Activated naive CD8-positive, alpha-beta T cell (primary cell): ENCODE measurements around the gene AKR1C2.
"Not testable (repeated sequence)": the region's sequence is repeated elsewhere in the genome, so short reads cannot be mapped to it uniquely, and the experiment has no call there.

Source experiments
- H3K27ac Mint-ChIP-seq: one replicate; pipeline ENCODE4 v1.8.0; 2021; ENCODE audit warnings: mixed read lengths
- H3K27me3 Mint-ChIP-seq: one replicate; pipeline ENCODE4 v1.8.0; 2021; ENCODE audit warnings: mixed read lengths
- H3K36me3 Mint-ChIP-seq: one replicate; pipeline ENCODE4 v1.8.0; 2021; ENCODE audit warnings: mixed read lengths
- H3K4me1 Mint-ChIP-seq: one replicate; pipeline ENCODE4 v1.8.0; 2021; ENCODE audit warnings: low read depth, mixed read lengths
- H3K4me3 Mint-ChIP-seq: one replicate; pipeline ENCODE4 v1.8.0; 2021; ENCODE audit warnings: mild to moderate bottlenecking, mixed read lengths
- H3K9me3 Mint-ChIP-seq: one replicate; pipeline ENCODE4 v1.8.0; 2021; ENCODE audit warnings: low read depth, mixed read lengths

The AKR1C2 gene

DNA sequence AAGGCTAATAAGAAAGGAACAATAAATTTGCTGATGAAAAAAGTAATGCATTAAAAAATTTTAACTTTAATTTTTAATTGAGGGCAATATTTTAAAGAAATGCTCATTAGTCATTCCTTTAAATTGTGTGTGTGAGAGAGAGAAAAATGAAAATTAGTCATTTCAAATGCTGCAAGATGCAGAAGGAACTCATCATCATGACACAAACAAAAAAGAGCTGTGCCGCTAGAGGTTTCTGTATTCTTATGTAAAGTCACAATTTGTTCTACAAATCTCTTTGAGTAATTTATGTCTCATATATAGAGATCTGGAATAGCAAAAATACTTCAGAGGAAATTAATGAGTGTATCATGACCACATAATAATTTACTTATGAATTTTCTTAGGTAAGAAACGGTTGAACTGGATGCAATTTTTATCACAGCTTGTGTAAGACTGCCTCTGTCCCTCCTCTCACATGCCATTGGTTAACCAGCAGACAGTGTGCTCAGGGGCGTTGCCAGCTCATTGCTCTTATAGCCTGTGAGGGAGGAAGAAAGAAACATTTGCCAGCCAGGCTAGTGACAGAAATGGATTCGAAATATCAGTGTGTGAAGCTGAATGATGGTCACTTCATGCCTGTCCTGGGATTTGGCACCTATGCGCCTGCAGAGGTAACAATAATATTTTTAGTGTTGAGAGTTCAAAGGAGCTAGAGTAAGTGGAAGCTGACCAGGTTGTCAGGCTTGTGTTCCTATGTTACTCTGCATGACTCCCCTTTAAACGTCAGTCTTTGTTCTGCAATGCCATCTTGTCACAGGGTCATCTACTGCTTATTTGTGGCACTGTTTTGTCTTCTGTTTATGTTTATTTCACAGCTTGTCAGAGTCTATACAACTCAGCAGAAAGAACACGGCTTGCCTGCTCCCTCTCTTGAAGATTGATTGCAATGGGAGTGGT, 40.5 kb downstream of the AKR1C2 start, which contains the start of gene AKR1C1:
AKR1C1 (plus strand) TSS at position 540 of the 939 bp plus-strand sequence; CDS start at position 570, 30 bp downstream.
- not testable (repeated sequence) for H3K27ac Mint-ChIP-seq, H3K36me3 Mint-ChIP-seq, H3K4me1 Mint-ChIP-seq, H3K4me3 Mint-ChIP-seq, H3K27me3 Mint-ChIP-seq, H3K9me3 Mint-ChIP-seq

DNA sequence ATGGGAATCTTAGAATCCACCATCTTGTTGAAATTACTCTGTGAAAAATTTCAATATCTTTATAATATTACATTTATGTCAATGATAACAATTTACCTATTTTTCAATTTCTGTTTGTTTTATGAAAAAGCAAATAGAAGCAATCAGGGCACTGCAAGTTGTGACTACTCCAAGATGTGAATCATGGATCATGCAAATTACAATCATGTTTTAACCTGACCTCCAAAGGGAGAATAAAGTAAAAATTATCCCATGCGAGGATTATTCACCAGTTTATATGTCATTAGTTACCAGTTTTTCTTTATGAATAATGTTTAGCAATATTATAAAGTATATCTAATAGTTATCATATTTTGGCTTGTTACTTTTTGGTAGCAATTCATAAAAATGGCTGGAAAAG, 41.3 kb downstream of the AKR1C2 start:
- not testable (repeated sequence) for H3K27ac Mint-ChIP-seq, H3K36me3 Mint-ChIP-seq, H3K27me3 Mint-ChIP-seq, H3K4me3 Mint-ChIP-seq, H3K4me1 Mint-ChIP-seq, H3K9me3 Mint-ChIP-seq

DNA sequence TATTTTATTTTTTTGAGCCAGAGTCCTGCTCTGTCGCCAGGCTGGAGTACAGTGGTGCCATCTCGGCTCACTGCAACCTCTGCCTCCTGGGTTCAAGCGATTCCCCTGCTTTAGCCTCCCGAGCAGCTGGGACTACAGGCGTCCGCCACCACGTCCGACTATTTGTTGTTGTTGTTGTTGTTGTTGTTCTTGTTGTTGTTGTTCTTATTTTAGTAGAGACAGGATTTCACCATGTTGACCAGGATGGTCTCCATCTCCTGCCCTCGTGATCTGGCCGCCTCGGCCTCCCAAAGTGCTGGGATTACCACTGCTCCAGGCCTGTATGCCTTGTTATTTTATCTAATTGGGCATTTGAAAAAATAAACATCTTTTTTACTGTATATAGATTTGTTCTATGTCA, 42.1 kb downstream of the AKR1C2 start:
- not testable (repeated sequence) for H3K36me3 Mint-ChIP-seq, H3K27me3 Mint-ChIP-seq, H3K4me3 Mint-ChIP-seq, H3K4me1 Mint-ChIP-seq, H3K27ac Mint-ChIP-seq, H3K9me3 Mint-ChIP-seq

DNA sequence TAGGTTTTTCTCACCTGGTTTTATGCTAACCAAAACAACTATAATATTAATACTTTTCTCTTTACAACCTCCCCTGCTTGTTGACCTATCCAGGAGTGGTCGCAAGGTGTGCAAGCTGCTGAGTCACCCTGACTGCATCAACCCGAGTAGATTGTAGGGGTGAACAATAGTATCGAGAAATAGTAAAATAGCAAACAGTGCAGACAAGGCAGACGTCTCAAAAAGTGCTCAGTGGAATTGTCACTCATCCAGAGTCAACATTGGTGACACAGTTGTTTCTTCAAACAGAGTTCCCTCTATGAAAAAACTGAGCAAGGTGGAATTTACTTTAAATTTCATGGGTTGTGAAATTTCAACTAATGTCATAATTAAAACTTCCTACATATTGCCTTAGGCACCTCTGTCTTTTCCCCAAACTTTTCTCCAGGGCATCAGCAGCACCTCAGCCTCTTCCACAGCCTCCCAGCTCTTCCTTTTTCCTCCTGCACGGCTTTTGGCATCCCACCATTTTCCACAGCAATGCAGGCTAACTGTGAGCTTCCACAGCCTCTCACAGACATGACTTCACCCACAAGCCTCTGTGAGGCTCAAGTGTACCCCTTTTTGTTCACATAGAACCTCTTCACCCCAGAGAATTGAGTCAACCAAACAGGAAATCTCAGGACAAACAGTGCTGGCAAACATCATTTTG, 46.6 kb downstream of the AKR1C2 start:
- not testable (repeated sequence) for H3K27ac Mint-ChIP-seq, H3K4me3 Mint-ChIP-seq, H3K4me1 Mint-ChIP-seq, H3K9me3 Mint-ChIP-seq, H3K36me3 Mint-ChIP-seq, H3K27me3 Mint-ChIP-seq

DNA sequence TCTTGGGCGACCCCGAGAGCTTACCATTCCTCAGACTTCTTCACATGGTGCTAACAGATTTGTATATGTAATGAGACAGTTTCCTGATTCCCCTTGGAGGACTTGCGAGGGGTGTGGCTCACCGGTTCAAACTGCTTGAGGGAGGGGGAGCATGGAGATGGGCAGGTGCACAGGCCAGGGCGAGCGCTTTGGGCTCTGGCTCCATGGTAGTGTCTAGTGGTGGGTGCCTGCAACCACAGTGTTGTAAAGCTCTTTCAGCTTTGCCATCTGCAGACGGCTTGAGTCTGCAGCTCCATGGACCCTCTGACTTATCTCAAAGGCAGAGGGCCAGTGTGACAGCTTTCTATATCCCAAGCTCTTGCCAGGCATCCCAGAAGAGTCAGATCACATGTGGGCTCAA, 47.6 kb downstream of the AKR1C2 start:
- not testable (repeated sequence) for H3K27me3 Mint-ChIP-seq, H3K4me3 Mint-ChIP-seq, H3K27ac Mint-ChIP-seq, H3K9me3 Mint-ChIP-seq, H3K36me3 Mint-ChIP-seq, H3K4me1 Mint-ChIP-seq

DNA sequence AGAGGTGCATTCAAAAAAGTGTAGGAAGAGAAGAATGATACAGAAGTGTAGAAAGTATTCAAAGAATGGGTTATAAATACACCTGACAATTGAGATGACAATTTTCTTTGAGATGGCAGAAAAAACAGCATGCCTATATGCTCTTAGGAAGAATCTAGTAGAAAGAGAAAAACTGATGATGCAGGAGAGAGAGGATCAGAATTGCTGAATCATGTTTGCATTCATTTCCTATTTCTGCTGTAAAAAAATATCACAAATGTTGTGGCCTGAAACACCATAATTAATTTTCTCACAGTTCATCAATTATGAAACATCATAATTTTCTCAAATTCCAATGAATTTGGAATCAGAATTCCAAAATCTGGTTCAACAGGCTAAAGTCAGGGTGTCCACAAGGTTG, 50.3 kb downstream of the AKR1C2 start:
- Mint-ChIP-seq H3K36me3 (no peaks in the 10 kb centered on the region), H3K27ac (no peak overlapping the region), H3K9me3 (no peaks in the 10 kb centered on the region), H3K27me3 (no peaks in the 10 kb centered on the region), H3K4me1 (no peaks in the 10 kb centered on the region), H3K4me3 (no peak overlapping the region)

DNA sequence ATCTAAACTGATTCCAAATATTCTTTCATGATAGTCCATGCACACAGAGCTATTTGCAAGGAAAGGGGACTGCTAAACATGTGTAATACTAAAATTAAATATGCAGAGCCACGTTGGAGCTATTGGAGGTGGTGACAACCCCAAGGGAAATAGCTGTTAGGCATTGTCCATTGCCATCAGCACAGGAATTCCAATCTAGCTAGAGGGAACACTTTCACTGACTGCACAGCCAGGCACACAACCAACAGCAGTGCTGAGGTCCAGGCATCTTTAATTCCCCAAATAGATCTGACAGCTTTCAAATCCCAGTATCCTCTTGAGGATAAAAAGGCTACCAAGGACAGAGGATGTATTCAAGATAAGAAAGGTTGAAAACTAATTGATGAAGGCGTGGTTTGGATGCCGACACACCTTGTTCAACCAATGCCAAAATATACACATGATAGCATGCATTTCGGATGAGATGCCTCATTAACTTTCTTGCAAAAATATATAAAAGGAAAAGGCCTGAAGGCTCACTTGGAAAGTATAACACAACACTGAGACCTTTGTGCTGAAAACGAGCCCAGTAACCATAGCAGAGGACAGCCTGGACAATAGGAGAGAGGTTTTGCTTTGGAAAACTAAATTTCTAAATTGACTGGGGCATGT, 52.0 kb downstream of the AKR1C2 start:
- not testable (repeated sequence) for H3K27ac Mint-ChIP-seq, H3K36me3 Mint-ChIP-seq, H3K27me3 Mint-ChIP-seq, H3K9me3 Mint-ChIP-seq, H3K4me1 Mint-ChIP-seq, H3K4me3 Mint-ChIP-seq

DNA sequence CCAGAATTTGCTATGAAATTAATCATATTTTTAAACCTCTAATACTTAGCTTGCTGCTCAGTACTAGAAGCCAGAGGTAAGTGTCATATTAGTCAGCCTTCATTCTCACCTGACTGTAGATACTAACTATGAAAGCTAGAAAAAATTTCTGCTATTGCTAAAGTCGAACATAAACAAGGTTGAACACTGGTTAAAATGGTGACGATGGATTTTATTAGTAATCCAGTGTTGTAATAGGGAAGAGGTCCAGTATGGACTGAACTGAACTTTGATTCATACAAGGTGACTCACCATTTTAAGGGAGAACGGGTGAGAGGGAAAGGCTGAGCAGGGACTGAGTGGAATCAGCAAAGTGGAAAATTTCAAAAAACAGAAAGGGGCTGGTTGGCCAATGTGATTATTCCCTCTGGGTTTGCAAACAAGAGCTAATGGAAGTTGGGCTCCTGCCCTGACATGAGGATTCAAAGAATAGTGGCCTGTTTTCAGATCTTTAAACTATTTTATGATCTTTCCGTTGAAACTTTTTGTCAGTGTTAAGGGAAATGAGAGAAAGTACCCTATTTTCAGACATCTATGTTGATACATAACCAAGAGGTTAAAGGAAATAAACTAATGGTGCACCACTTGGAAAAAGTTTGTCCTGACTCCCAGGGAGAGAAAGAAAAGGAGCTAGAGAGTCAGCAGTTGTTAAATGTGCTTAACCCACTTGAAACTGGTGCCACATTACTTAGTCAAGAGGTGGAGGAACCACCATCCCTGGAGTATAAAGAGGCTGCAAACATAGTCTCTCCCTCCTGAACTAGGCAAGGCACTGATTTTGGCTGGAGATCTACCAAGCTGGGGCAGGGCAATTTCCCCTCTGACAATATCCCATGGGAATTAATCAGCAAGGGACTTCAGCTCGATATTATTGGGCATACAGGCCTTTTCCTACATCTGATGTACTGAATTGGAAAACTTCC, 55.7 kb downstream of the AKR1C2 start:
- no peaks in the 10 kb centered on the region for H3K9me3 Mint-ChIP-seq

DNA sequence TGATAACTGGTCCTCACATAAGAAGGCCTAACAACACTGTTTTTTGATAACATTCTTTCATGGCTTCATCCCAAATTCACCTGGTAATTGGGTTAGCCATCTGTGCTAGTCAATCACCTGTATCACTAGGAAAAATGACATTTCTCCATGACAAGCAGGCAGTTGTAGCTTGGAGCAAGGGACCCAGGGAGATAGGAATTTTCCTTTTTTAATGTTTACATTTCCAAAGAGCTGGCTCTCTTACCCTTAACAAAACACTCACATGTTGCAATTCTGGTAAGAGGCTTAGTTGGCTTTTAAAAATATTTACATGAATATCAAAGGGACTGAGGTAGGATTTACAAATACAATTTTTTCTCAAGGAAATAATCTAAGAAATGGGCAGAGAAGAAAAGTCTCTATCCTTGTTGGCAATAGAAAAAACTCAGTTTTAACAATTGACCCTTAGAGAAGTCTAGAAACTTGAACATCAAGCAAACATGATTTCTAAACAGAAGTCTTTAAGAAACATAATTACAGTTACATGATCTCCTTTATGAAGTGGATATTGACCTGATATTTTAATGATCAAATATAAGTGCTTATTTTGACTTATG, 56.5 kb downstream of the AKR1C2 start:
- H3K36me3 Mint-ChIP-seq, result no peaks in the 10 kb centered on the region
- H3K9me3 Mint-ChIP-seq, result no peaks in the 10 kb centered on the region
- H3K4me1 Mint-ChIP-seq, result no peaks in the 10 kb centered on the region
- no peak overlapping the region for H3K4me3 Mint-ChIP-seq
- H3K27ac Mint-ChIP-seq, result no peak overlapping the region
- H3K27me3 Mint-ChIP-seq, result no peaks in the 10 kb centered on the region

More for the DNA sequence above, 55.7 kb downstream of the AKR1C2 start:
- no peaks in the 10 kb centered on the region for H3K36me3 Mint-ChIP-seq
- H3K4me3 Mint-ChIP-seq, result no peak overlapping the region
- no peaks in the 10 kb centered on the region for H3K4me1 Mint-ChIP-seq
- H3K27ac Mint-ChIP-seq, result no peak overlapping the region
- H3K27me3 Mint-ChIP-seq, result no peaks in the 10 kb centered on the region

DNA sequence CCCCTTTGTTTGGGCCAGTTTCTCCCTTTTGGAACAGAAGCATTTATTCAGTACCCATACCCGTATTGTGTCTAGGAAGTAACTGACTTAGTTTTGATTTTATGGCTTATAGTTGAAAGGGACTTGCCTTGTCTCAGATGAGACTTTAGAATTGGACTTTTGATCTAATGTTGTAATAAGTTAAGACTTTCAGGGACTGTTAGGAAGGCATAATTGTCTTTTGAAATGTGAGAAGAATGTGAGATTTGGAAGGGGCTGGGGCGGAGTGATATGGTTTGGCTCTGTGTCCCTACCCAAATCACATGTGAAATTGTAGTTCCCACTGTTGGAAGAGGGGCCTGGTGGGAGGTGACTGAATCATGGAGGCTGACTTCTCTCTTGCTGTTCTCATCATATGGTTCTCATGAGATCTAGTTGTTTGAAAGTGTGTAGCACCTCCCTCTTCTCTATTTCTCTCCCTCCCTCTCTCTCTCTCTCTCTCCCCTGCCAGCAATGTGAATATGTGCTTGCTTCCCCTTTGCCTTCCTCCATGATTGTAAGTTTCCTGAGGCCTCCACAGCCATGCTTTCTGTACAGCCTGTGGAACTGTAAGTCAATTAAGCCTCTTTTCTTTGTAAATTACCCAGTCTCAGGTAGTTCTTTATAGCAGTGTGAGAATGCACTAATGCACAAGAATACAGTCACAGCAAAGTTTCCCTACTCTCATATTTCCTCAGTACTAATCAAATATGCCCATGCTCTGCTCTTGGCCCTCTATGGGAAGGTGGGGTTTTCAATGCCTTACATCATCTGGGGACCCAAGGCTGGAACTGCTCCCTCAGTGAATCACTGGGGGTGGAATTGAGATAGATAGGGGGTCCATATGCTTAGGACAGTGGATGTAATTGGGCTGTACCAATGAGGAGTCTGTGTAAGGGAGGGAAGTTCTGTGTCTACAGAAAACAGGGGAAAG, 57.6 kb downstream of the AKR1C2 start:
- no peaks in the 10 kb centered on the region for H3K4me1 Mint-ChIP-seq
- no peaks in the 10 kb centered on the region for H3K27me3 Mint-ChIP-seq
- H3K27ac Mint-ChIP-seq, result no peak overlapping the region

DNA sequence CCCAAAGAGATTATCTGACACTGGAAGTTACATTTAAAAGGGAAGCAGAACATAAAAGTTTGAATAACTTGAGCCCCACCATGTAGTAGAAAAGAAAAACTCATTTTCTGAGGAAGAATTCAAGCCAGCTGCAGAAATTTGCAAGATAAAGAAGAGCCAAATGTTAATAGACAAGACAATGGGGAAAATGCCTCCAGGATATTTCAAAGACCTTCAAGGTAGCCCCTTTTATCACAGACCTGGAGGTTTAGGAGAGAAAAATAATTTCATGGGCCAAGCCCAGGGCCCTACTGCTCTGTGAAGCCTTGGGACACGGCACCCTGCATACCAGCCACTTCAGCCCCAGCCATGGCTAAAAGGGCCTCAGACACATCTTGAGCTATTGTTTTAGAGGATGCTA, 58.8 kb downstream of the AKR1C2 start:
- Mint-ChIP-seq H3K4me3 (no peak overlapping the region), H3K36me3 (no peaks in the 10 kb centered on the region), H3K27me3 (no peaks in the 10 kb centered on the region), H3K4me1 (no peaks in the 10 kb centered on the region), H3K9me3 (no peaks in the 10 kb centered on the region), H3K27ac (no peak overlapping the region)

More for the DNA sequence above, 57.6 kb downstream of the AKR1C2 start:
- H3K4me3 Mint-ChIP-seq, result no peak overlapping the region
- no peaks in the 10 kb centered on the region for H3K9me3 Mint-ChIP-seq
- no peaks in the 10 kb centered on the region for H3K36me3 Mint-ChIP-seq

DNA sequence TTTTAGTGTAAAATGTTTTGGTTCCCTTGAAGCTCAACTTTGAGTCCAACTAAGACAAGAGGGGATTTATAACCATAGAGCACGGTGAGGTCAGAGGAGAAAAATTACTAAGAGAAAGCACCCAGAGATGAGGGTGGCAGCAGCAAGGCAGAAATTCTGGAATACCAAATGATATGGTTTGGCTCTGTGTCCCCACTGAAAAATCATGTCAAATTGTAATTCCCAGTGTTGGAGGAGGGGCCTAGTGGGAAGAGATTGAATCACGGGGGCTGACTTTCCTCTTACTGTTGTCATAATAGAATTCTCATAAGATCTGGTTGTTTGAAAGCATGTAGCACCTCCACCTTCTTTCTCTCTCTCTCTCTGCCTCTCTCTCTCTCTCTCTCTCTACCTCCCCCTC, 59.8 kb downstream of the AKR1C2 start:
- Mint-ChIP-seq H3K9me3 (no peaks in the 10 kb centered on the region), H3K36me3 (no peaks in the 10 kb centered on the region), H3K27me3 (no peaks in the 10 kb centered on the region), H3K27ac (no peak overlapping the region), H3K4me3 (no peak overlapping the region), H3K4me1 (no peaks in the 10 kb centered on the region)

DNA sequence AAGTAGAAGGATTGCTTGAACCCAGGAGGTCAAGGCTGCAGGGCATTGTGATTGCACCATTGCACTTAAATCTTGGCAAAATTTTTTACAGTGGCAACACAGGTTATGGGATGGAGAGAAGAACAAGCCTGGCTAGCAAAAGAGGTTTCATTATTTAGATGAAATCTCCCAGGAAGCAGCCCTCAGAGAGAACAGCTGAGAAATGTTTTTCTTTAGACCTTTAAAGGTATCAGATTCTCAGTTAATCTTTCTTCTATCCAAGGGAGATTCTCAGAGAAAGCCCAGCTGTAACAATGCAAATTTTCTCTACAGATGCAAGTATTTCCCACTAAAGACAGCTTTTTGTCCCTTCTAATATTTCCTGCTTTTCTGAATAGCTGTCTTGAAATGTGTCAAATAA, 60.2 kb downstream of the AKR1C2 start:
- H3K36me3 Mint-ChIP-seq, H3K27me3 Mint-ChIP-seq, H3K27ac Mint-ChIP-seq, H3K4me3 Mint-ChIP-seq, H3K4me1 Mint-ChIP-seq, H3K9me3 Mint-ChIP-seq: not testable (repeated sequence)
